Renal cortical epithelial cell (primary cell): ENCODE measurements around the gene SMIM1. TPM values are rescaled to one million over a fixed set of nuclear protein-coding genes. Genes with fewer than 3 reads are reported as not detected.

Source experiments
- DNase-seq: peaks from one replicate; pipeline ENCODE4 v3.0.0-alpha.2; 2011; ENCODE audit warnings: low read depth
- total RNA-seq: library from RNA; depleted of rRNA; stranded (reverse); fragments of >200 nt; gene quantifications from 2 replicates; pipeline ENCODE4 v1.2.3, GENCODE V29; 2014

Gene SMIM1
- total RNA-seq: 4.8 TPM in 1 of 2 replicates, not detected in the other

DNA sequence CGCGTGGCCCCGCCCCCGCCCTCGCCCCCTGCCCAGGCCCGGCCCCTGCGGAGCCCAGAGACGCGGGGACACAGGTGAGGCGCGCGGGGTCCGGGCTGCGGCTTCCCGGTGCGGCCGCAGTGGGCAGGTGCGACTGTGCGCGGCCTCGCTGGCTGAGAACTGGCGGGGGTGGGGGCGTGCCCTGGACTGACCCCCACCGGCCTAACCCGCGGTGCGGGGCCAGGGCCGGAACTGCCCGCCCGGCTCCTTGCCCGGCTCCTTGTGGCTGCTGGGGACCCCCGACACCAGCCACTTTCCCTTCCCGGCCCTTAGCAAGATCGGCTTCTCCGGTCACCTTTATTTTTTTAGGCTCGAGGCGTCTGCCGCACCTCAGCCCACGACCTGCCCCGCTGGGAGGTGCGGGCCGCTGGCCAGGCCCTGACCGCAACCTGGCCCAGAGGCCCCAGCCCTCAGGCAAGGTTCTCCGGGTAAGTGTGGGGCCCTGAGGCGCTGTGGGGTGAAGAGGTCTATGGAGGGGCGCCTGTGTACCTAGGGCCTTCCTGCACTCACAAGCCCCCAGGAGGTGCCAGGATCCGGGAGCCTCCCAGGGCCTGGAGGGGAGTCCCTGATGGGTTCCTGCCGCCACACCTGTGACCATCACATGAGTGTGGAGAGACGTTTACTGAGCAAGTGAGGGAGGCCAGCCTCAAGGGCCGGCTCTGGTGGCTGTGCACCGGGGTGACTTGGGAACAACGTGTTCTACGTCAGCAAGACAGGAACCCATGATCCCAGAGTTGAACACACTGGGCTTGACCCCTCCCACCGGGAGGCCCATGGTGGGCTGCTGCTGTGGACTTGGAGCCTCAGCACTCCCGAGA, at the start of gene SMIM1:
Gene SMIM1, plus strand, starts transcription at position 35 of the 857 bp plus-strand sequence. CDS start 2,625 bp downstream, outside the sequence.
- no peak for DNase-seq

- DNase-seq: no peak
Observed at GRCh38 chr1:3722846-3723245, 49.7 kb upstream of the SMIM1 start.

DNA sequence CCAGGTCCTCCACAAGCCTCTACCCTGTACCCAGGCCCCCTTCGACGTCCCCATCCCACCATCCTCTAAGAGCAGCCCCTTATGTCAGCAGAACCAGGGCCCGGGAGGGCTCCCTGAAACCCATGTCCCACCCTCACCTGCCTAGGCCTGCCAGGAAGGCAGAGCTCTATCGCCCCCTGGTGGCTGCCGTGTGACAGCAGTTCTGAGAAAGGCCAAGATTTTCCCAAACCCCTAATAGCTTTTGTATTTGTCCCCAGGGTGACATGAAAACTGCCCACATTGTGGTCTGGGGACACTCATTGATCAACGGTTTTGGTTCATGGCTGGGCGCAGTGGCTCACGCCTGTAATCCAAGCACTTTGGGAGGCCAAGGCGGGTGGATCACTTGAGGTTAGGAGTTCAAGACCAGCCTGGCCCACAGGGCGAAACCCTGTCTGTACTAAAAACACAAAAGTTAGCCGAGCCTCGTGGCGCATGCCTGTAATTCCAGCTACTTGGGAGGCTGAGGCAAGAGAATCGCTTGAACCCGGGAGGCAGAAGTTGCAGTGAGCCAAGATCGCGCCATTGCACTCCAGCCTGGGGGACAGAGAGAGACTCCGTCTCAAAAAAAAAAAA, 48.0 kb upstream of the SMIM1 start:
- peak; percentile 30 for DNase-seq

- DNase-seq: no peak
Observed at GRCh38 chr1:3725366-3725765, 47.2 kb upstream of the SMIM1 start.

- no peak for DNase-seq
Observed at GRCh38 chr1:3727042-3727824, 45.3 kb upstream of the SMIM1 start.

- no peak for DNase-seq
Observed at GRCh38 chr1:3727825-3728776, 44.4 kb upstream of the SMIM1 start.

GRCh38 chr1:3729594-3730542, 42.7 kb upstream of the SMIM1 start:
- no peak for DNase-seq

DNA sequence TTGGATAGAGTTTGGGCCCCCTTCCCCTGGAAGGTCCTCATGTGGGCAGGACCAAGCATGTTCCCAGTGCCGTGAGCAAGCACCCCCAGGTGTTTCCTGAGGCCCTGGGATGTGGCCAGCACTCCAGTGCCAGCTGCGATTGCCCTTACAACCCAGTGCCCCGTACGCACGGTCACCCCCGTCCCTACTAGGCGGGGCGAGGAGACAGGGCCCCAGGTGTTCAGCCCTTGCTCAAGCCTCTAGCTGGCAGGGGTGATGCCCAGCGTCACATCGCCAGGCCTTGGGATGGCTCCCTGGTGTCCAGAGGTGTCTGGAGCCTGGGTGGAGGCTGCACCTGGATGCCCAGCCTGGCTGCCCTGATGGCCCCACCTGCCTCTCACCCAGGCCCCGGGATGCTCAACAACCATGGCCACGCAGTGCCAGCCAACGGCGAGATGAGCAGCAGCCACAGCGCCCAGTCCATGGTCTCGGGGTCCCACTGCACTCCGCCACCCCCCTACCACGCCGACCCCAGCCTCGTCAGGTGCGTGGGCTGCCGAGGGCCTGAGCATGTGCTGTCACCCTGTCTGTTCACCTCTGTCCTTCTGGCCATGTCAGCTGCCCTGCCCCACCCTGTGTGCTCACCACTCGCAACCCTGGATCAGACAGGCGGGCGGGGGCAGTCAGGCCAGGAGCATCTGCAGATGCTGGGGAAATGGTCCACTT, 41.9 kb upstream of the SMIM1 start:
- DNase-seq: no peak

- no peak for DNase-seq
Observed at GRCh38 chr1:3731583-3732433, 40.7 kb upstream of the SMIM1 start.

DNA sequence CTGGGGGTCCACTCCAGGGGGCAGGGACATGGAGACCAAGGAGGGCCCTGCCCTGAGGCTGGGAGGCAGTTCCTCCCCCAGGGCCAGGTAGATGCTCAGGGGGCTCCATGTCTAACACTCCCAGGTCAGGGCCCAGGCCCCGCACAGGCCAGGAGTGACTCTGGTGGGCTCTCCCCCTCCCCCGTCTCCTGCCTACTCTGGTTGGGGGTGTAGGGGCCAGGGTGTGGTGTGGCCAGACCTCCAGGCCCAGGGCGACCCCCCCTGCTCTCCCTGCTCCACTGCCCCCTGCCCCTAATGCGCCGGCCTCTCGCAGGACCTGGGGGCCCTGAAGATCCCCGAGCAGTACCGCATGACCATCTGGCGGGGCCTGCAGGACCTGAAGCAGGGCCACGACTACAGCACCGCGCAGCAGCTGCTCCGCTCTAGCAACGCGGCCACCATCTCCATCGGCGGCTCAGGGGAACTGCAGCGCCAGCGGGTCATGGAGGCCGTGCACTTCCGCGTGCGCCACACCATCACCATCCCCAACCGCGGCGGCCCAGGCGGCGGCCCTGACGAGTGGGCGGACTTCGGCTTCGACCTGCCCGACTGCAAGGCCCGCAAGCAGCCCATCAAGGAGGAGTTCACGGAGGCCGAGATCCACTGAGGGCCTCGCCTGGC, 40.0 kb upstream of the SMIM1 start:
- DNase-seq: no peak

GRCh38 chr1:3733094-3733882, 39.3 kb upstream of the SMIM1 start:
- DNase-seq: no peak

- DNase-seq: no peak
Observed at GRCh38 chr1:3733883-3734589, 38.5 kb upstream of the SMIM1 start.

DNA sequence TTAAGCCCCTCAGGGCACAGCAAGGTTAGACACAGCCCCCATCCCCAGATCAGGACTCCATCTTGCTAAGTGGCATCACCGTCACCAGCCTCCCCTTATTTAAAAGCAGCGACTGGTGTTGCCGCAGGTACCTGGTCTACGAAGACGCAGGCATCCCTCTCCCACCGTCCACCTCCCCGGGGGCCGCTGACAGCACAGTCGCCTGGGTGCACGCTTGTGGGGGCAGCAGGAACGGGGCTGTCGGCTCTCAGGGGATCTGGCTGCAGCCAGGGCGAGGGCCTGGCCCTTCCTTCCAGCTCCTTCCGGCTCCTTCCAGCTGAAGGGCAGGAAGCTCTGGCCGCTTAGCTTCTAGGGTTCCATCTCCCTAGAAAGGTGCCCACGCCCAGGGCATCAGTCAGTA, 37.9 kb upstream of the SMIM1 start:
- DNase-seq: no peak

DNA sequence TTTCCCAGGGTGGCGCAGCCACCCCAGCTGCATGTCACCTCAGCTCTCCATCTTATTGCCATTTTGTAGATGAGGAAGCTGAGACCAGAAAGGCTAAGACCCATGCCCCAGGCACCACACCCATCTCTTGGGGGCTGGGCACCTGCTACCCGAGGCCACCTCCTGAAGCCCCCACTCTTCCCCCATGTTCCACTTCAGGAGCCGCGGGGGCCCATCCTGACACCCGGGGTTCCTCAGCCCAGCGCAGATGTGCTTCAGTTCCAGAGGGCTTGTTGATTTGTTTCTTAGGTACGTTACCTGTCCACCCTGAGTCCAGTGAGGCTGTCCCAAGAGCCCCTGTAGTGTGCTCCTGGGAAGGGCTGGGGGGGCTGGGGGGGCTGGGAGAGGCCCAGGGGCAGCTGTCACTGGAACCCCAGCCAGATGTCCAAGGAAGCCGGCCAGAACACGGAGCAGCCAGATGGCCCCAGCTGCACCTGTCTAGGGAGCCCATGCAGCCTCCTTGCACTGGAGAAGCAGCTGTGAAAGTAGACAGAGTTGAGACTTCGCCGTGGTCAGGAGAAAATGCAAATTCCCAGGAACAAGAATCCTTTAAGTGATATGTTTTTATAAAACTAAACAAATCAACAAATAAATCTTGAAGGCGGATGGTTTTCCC, 37.4 kb upstream of the SMIM1 start:
- DNase-seq: no peak

GRCh38 chr1:3735688-3736087, 36.9 kb upstream of the SMIM1 start:
- DNase-seq: no peak

GRCh38 chr1:3736131-3736561, 36.4 kb upstream of the SMIM1 start:
- no peak for DNase-seq
